ENCODE data around the gene MRPL24.

DNA sequence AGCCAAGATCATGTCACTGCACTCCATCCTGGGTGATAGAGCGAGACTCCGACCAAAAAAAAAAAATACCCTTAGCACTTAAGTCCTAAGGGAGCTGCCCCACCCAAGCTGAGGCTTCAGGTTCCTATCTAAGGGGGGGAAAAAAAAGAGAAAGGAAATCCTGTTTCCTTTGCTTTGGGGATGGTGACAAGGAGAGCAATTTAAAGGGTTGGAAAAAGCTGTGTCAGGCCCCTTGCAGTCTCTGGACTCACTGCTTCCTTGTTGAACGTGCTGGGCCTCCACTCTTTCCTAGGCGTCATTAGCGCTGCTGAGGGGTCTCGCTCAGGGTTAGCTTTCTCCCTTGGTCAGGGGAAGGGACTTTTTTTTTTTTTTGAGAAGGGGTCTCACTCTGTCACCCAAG is 44.6 kb upstream of the MRPL24 start:
- TF ChIP-seq, protein P1, sequence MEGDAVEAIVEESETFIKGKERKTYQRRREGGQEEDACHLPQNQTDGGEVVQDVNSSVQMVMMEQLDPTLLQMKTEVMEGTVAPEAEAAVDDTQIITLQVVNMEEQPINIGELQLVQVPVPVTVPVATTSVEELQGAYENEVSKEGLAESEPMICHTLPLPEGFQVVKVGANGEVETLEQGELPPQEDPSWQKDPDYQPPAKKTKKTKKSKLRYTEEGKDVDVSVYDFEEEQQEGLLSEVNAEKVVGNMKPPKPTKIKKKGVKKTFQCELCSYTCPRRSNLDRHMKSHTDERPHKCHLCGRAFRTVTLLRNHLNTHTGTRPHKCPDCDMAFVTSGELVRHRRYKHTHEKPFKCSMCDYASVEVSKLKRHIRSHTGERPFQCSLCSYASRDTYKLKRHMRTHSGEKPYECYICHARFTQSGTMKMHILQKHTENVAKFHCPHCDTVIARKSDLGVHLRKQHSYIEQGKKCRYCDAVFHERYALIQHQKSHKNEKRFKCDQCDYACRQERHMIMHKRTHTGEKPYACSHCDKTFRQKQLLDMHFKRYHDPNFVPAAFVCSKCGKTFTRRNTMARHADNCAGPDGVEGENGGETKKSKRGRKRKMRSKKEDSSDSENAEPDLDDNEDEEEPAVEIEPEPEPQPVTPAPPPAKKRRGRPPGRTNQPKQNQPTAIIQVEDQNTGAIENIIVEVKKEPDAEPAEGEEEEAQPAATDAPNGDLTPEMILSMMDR (IDR thresholded peaks at IDR 0.05; ENCODE audit: low read depth, low read length) = no peak
- no peak for TF ChIP-seq EZH2phosphoT487 (IDR thresholded peaks at IDR 0.05; ENCODE audit: low read depth)
